ENCODE measurements around the gene PHC2.

PHC2 gene

DNA sequence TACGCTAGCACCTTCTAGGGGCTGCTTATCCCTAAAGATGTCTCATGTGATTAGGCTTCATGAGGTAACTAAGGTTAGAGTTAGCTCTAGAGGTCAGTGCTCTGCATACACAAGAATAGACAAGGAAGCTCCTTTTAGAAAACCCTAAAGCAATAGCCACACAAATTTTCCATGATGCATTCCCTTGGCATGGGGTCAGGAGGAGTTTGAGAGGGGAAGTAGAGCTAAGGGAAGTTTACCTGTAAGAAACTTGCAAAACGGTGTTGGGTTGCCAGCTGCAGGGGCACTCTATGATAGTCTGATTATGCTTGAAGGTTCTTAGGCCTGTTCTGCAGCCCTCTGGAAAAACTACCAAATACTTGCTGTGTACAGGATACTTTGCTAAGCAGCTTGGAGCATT lies 71.0 kb downstream of the PHC2 start:
- no peak overlapping the region for H3K4me3 ChIP-seq (ENCODE audit: low read depth, low read length)
- TF ChIP-seq CTCF (IDR thresholded peaks at IDR 0.05; ENCODE audit: borderline replicate concordance, insufficient read depth, low read depth, low read length), result no peak

DNA sequence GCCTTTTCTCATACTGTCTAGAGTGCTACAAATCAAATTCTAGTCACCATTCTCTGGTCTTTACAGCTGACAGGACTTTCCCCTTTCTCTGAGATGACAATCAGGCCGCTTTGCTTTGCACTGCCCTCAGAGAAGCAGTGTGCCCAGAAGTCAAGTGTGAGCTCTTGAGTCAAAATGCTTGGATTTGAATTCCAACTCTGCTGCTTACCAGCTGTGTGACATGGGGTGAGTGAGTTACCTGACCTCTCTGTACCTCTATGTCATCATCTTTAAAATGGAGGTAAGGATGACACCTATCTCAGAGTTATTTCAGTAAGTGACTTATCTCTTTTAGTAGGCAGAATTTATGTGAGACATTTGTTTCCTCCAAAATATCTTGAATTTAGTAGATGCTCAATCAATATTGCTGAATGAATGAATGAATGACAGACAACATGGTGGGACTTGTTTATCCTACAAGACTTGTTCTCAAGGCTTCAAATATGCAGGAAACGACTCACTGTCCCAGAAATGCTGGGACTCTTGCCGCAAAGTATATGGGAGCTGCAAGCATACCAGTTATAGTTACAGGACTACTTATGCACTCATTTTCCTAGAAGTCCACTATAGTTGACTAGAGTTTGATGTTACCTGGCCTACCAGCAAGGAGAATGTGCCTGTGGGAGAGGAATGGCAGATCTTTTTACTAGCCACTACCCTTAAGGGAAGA lies 71.9 kb downstream of the PHC2 start:
- TF ChIP-seq CTCF (IDR thresholded peaks at IDR 0.05; ENCODE audit: borderline replicate concordance, insufficient read depth, low read depth, low read length), result no peak
- H3K4me3 ChIP-seq (ENCODE audit: low read depth, low read length), result no peak overlapping the region

GRCh38 chr1:33358114-33358794 lies 72.6 kb downstream of the PHC2 start:
- no peak overlapping the region for H3K4me3 ChIP-seq (ENCODE audit: low read depth, low read length)
- TF ChIP-seq CTCF (IDR thresholded peaks at IDR 0.05; ENCODE audit: borderline replicate concordance, insufficient read depth, low read depth, low read length), result no peak

DNA sequence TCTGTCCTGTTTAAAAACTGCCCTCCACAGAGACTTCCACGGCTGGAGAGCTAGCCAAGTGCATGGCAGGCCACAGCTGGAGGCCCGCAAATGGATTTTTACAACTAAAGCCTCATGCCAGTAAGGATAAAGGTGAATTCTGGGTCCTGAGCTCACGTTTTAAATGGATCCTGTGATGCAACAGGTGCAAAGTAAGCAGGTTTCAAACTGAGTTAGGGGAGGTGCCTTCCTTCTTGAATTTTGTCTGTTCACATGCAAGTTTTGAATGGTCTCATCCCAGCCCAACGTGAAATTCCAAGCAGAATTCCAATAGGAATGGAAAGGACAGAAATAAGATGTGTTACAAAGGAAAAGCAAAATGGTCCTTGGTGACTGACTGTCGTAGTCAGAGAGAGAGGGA lies 73.8 kb downstream of the PHC2 start:
- TF ChIP-seq CTCF (IDR thresholded peaks at IDR 0.05; ENCODE audit: borderline replicate concordance, insufficient read depth, low read depth, low read length), result no peak
- no peak overlapping the region for H3K4me3 ChIP-seq (ENCODE audit: low read depth, low read length)

DNA sequence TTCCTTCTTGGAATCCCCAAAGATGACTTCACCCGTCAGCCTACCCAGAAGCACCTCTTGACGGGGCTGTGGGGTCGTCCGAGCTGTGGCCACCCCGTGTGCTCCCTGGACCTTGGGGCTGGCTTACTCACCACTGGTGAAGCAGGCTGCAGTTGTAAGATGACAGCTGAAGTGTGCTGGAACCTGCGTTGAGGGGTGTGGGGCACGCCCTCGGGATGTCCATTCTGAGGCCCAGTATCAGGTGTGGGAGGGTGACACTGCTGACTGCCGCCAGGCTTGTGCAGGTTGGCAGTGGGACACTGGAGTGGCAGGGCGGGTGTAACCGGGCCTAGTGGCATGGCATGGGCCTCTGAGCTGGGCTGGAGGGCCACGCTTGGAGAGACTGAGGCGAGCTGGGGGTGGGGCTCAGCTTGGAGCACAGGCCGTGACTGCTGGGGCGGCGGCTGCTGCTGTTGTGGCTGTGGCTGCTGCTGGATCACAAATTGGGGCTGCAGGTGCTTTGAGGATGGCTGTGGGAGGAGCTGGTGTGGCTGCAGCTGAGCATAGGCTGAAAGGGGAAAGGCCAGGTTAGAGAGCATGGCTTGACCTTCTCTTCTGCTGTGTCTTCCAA lies 76.1 kb downstream of the PHC2 start:
- no peak for TF ChIP-seq CTCF (IDR thresholded peaks at IDR 0.05; ENCODE audit: borderline replicate concordance, insufficient read depth, low read depth, low read length)
- H3K4me3 ChIP-seq (ENCODE audit: low read depth, low read length), result no peak overlapping the region

GRCh38 chr1:33353531-33353930 lies 77.4 kb downstream of the PHC2 start:
- H3K4me3 ChIP-seq (ENCODE audit: low read depth, low read length), result no peak overlapping the region
- TF ChIP-seq CTCF (IDR thresholded peaks at IDR 0.05; ENCODE audit: borderline replicate concordance, insufficient read depth, low read depth, low read length), result no peak

- H3K4me3 ChIP-seq (ENCODE audit: low read depth, low read length), result no peak overlapping the region
- TF ChIP-seq CTCF (IDR thresholded peaks at IDR 0.05; ENCODE audit: borderline replicate concordance, insufficient read depth, low read depth, low read length), result no peak
Measured at GRCh38 chr1:33351281-33351660, 79.6 kb downstream of the PHC2 start.
